Medulla oblongata (tissue), 1 donor: ENCODE data around the gene FGD4.
A peak's percentile ranks its signal among the peaks of the same experiment; 100 is the strongest.

Experiments used
- DNase-seq: peaks from one replicate; pipeline ENCODE4 v3.0.0-alpha.2; 2015; ENCODE audit errors: extremely low spot score

FGD4 gene

GRCh38 chr12:32399370-32400113 is at the start of gene FGD4:
TSS of gene FGD4 (plus strand) at chr12:32399558.
- DNase-seq: peak; percentile 64

DNA sequence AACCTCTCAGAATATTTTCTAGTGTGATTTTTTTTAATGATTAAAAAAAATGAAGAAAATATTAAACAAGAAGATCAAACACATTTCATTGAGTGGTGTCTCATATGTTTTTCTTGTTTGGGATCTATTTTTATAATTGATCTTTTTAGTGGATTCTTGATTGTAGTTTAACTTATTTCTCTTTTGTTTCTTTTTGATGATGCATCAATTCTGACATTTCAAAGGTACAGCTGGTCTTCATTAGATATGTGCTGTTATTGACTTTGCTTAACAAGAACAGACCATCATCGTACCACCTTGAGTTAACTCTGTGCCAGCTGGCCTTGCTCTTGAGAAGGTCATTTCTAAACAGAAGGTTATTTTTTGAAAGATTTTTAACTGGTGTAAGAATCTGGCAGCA is 45.8 kb upstream of the FGD4 start:
- no peak for DNase-seq

DNA sequence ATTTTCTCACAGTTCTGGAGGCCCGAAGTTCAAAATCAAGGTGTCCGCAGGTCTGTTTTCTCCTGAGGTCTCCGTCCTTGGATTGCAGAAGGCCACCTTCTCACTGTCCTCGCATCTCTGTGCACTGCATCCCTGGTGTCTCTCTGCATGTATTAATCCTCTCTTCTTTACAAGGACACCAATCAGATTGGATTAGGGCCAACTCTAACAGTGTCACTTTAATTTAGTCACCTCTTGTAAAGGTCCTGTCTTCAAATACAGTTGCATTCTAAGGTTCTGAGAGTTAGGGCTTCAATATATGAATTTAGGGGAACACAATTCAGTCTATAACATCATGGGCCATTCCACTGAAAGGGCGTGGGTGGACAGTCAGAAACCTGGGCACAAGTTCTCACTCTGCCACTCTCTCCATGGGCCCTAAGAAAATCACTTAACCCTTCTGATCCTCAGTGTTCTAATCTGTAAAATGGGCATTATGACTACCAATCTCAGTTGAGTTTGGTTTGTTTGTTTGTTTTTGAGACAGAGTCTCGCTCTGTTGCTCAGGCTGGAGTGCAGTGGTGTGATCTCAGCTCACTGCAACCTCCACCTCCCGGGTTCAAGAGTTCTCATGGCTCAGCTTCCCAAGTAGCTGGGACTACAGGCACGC is 41.6 kb upstream of the FGD4 start:
- no peak for DNase-seq

GRCh38 chr12:32360956-32361355 is 38.4 kb upstream of the FGD4 start:
- no peak for DNase-seq

GRCh38 chr12:32362892-32363291 is 36.5 kb upstream of the FGD4 start:
- DNase-seq: no peak

DNA sequence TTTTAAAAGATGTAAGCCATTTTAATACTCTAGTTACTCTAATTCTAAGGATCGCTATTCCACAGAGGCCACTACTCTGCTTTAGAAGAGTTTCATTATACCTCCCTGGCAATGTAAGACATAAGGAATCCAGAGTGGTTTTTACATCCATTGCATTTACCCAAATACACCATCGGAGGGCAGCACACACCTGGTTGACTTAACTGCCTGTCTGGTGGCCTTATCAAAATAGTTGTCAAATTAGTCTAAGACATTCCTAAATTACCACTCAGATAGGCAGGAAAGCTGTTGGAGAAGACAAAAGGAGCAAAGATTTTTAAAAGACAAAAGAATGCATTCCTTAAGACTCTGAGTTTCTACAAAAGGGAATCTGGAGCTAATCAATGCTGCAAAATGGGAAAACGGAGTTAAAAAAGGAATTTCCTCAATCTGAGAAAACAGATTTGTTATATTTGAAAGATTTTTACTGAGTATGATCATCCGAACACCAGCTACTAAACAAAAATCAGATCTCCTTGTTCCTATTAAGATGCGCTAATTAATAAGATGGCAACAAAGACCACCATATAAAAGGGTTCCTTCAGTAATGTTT is 33.8 kb upstream of the FGD4 start:
- peak; percentile 79 for DNase-seq

DNA sequence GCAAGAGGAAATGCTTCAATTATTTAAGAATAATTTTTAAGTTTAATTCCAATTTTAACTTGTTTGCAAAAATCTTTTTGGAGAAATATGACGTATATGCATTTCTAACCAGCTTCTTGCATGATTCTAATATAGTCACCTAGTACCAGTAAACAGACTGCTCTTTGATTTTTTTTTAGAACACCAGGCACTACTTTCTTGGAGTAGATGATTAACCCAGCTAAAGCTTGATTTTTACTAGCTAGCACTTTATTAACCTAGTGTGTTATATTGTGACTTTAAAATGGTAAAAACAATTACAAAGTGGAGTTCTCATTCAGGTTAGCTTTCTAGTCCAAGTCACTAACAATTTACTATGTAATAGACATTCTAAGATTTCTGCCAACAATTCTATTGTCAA is 32.6 kb upstream of the FGD4 start:
- DNase-seq: no peak

GRCh38 chr12:32367381-32367780 is 32.0 kb upstream of the FGD4 start:
- DNase-seq: no peak

DNA sequence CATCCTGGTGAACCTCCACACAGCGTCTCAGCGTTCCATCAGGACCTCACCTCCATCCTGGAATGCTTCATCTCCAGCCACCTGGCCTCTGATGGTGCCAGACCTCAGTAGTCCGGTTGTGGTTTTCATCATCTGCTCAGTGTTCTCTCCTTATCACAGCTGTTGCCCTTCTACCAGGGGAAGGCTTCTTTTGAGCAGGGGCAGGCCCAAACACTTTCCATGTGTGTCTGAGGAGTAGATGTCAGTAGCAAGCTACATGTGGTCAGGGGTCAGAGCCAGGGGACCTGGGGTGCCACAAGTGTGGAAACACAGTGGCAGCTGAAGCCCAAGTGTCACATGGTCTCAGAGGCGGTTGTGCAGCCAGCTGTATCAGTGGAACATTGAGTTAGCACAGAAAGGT is 30.2 kb upstream of the FGD4 start:
- no peak for DNase-seq

GRCh38 chr12:32377344-32378055 is 21.9 kb upstream of the FGD4 start:
- DNase-seq: no peak

GRCh38 chr12:32379213-32379612 is 20.1 kb upstream of the FGD4 start:
- no peak for DNase-seq

DNA sequence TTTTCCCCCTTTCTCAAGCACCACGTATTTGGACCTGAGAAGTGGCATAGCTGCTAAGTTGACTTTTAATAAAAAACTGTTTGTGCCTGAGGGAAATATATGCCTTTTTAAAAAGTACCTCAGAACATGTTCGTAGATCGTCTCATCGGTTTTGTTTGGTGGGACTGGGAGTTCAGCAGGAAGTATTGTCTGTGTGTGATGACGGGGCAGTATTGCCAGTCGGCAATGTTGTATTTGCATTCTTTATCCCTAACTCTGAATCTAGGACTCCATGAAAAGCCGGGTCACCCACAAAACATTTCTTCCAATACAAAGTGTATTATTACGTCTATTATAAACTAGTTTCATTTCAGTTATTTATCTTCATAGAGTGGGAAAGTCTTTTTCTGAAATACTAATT is 19.7 kb upstream of the FGD4 start:
- DNase-seq: no peak

DNA sequence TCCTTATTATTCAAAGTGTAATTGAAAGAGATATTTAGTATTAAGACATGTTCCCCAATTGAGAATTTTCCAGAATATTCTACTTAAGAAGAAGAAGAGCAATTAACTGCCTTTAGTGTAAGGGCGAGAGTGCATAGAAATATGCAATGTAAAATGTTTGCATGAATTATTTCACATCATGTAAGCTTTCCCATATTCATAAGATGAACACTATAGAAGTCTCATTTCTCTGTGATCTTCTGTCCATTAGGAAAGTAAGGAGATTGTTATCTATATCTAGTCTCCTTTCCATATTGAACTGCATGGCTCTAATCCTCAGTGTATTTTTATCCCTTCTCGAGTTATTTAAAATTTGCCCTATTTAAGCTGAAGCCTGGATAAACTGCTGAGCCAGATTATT is 17.1 kb upstream of the FGD4 start:
- no peak for DNase-seq

DNA sequence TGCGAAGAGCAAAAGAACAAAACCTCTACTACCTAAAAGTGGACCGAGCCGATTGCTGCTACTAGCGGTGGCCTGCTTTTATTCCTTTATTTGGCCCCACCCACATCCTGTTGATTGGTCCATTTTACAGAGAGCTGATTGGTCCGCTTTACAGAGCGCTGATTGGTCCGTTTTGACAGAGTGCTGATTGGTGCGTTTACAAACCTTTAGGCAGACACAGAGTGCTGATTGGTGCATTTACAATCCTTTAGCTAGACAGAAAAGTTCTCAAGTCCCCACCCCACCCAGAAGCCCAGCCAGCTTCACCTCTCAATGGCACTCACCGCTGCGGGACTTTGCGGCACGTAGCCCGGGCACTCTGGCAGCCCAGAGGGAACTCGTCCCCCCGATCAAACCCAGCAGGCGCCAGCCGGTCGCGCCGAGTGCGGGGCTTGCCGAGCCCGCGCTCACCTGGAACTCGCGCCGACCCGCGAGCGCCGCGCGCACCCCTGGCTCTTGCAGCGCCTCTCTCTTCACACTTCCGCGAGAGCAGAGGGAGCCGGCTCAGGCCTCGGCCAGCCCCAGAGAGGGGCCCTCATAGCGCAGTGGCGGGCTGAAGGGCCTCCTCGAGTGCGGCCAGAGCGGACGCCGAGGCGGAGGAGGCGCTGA is 8.7 kb upstream of the FGD4 start:
- DNase-seq: no peak

- DNase-seq: no peak
Measured at GRCh38 chr12:32395026-32395425, 4.3 kb upstream of the FGD4 start.

- no peak for DNase-seq
Measured at GRCh38 chr12:32397696-32398095, 1.7 kb upstream of the FGD4 start.

DNA sequence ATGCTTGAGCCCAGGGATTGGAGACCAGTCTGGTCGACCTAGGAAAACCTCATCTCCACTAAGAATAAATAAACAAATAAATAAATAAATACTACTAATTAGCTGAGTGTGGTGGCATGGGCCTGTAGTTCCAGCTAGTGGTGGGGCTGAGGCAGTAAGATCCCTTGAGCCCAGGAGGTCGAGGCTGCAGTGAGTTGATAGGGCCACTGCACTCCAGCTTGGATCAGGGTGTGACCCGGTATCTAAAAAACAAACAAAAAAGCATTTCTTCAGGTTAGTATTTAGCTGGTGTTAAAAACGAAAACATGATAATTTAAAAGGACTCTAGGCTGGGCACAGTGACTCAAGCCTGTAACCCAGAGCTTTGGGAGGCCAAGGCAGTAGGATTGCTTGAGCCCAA is 1.2 kb upstream of the FGD4 start:
- no peak for DNase-seq

GRCh38 chr12:32398816-32399369 is 465 bp upstream of the FGD4 start:
- DNase-seq: no peak

GRCh38 chr12:32400114-32400672 is 835 bp downstream of the FGD4 start:
- DNase-seq: no peak

GRCh38 chr12:32400866-32401265 is 1.5 kb downstream of the FGD4 start:
- no peak for DNase-seq

DNA sequence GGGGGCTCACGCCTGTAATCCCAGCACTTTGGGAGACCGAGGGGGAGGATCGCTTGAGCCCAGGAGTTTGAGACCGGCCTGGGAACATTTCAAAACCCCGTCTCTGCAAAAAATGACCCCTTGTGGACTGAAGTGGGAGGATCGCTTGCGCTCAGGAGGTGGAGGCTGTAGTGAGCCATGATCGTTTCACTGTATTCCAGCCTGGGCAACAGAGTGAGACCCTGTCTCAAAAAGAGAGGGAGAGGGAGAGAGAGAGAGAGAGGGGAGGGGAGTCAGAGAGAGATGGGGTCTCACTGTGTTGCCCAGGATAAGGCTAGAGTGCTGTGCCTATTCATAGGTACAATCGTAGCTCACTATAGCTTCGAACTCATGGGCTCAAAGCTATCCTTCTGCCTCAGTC is 2.8 kb downstream of the FGD4 start:
- DNase-seq: no peak
